Natural killer cell (primary cell): ENCODE results near the gene TMEM91. TPM values are rescaled to one million over a fixed set of nuclear protein-coding genes. Genes with fewer than 3 reads are reported as not detected.

ENCODE experiments used
- ATAC-seq, 3 donors: fragments of 150-1000 bp in 2 of 3; fragments of 200-7000 bp in 1 of 3; cut with Tn5 transposase; 1 replicate in 1 of 3; 2 replicates in 2 of 3; pipeline ENCODE4 v1.10.0; 2021; ENCODE audit warnings: mild to moderate bottlenecking in 2 of 3, moderate library complexity in 2 of 3
- DNase-seq, 2 donors: peaks; one replicate each; pipeline versions ENCODE4 v3.0.0 to v3.0.0-alpha.2; 2013 to 2021; ENCODE audit warnings: mixed read lengths in 1 of 2
- H3K27ac ChIP-seq: one replicate; pipeline ENCODE4 v1.5.1; 2013; ENCODE audit warnings: mild to moderate bottlenecking, low read length
- H3K27me3 ChIP-seq: one replicate; pipeline ENCODE4 v1.6.1; 2013; ENCODE audit warnings: low read length; ENCODE audit not compliant: control insufficient read depth, insufficient read depth
- H3K36me3 ChIP-seq: one replicate; pipeline ENCODE4 v1.6.1; 2013; ENCODE audit warnings: low read length; ENCODE audit not compliant: control insufficient read depth, insufficient read depth
- H3K4me1 ChIP-seq: one replicate; pipeline ENCODE4 v1.6.1; 2013; ENCODE audit warnings: low read length; ENCODE audit not compliant: control insufficient read depth, insufficient read depth
- H3K4me3 ChIP-seq: one replicate; pipeline ENCODE4 v1.5.1; 2013; ENCODE audit warnings: low read length
- H3K9me3 ChIP-seq: one replicate; pipeline ENCODE4 v1.6.1; 2013; ENCODE audit warnings: low read length; ENCODE audit not compliant: control insufficient read depth, insufficient read depth
- H3K27ac Mint-ChIP-seq, 2 donors: one replicate each; pipeline ENCODE4 v1.8.0; 2022; ENCODE audit warnings: mild to moderate bottlenecking in 2 of 2, mixed read lengths in 2 of 2, moderate library complexity in 1 of 2
- H3K27me3 Mint-ChIP-seq, 2 donors: one replicate each; pipeline ENCODE4 v1.8.0; 2022; ENCODE audit warnings: low read depth in 2 of 2, mixed read lengths in 2 of 2
- H3K36me3 Mint-ChIP-seq: one replicate; pipeline ENCODE4 v1.8.0; 2022; ENCODE audit warnings: mixed read lengths
- H3K4me1 Mint-ChIP-seq, 2 donors: one replicate each; pipeline ENCODE4 v1.8.0; 2022; ENCODE audit warnings: mixed read lengths in 2 of 2
- H3K4me3 Mint-ChIP-seq: one replicate; pipeline ENCODE4 v1.8.0; 2022; ENCODE audit warnings: mild to moderate bottlenecking, moderate library complexity, mixed read lengths
- H3K9me3 Mint-ChIP-seq, 2 donors: one replicate each; pipeline ENCODE4 v1.8.0; 2022; ENCODE audit warnings: mixed read lengths in 2 of 2
- CTCF ChIP-seq: fragments of 200-600 bp; IDR thresholded peaks from one replicate; pipeline ENCODE4 v1.8.0; 2022; ENCODE audit warnings: antibody characterized with exemption
- WGBS: methylation state at CpG from one replicate; pipeline ENCODE4 v1.1.7; 2013; ENCODE audit warnings: missing lambda C conversion rate; ENCODE audit not compliant: insufficient coverage; 5-methylcytosine and 5-hydroxymethylcytosine counted together
- intact Hi-C: fragments of 100-400 bp; cut with micrococcal nuclease; formaldehyde crosslinking; loops from one replicate; pipeline ENCODE4 v1.14.2; 2022
- total RNA-seq, 4 donors: library from RNA; stranded (reverse); fragments of 120-200 nt in 1 of 4; gene quantifications; one replicate each; pipeline versions ENCODE4 v1.2.3 to v1.2.4, GENCODE V29; 2013 to 2022

Gene TMEM91
- total RNA-seq, 3 donors from 2014 or later (not counting 1 experiment from before 2014, with no cell fraction given) = 13.6 to 22.8 (median 20.8) TPM

- Mint-ChIP-seq H3K27me3 (no peaks in the 10 kb centered on the region), H3K9me3 (no peaks in the 10 kb centered on the region), H3K4me3 (peak overlapping the region; percentile 97), H3K27ac (peak overlapping the region; percentile 99 to 100), H3K4me1 (peaks cover 38 to 53% of the 10 kb centered on the region in 2 donors), H3K36me3 (no peaks in the 10 kb centered on the region)
- no peak overlapping the region for H3K4me3 ChIP-seq
- DNase-seq (no peak), ATAC-seq (no peak)
- H3K27ac ChIP-seq = no peak overlapping the region
- H3K36me3 ChIP-seq = peaks cover 7% of the 10 kb centered on the region
- H3K9me3 ChIP-seq = no peaks in the 10 kb centered on the region
- TF ChIP-seq CTCF = no peak
- H3K27me3 ChIP-seq = no peaks in the 10 kb centered on the region
- peaks cover 29% of the 10 kb centered on the region for H3K4me1 ChIP-seq
- 66% methylated on average over 2 of the region's 3 CpGs for WGBS
- intact Hi-C loops = no loop called here
Observed at GRCh38 chr19:41398598-41398997, 22.3 kb downstream of the TMEM91 start.

- Mint-ChIP-seq H3K36me3 (no peaks in the 10 kb centered on the region), H3K4me3 (peak overlapping the region; percentile 97), H3K9me3 (no peaks in the 10 kb centered on the region), H3K4me1 (peaks cover 38 to 55% of the 10 kb centered on the region in 2 donors), H3K27me3 (no peaks in the 10 kb centered on the region), H3K27ac (peak overlapping the region; percentile 99 to 100)
- no peak overlapping the region for H3K27ac ChIP-seq
- intact Hi-C loops = no loop called here
- WGBS = 96% methylated on average over 3 of the region's 3 CpGs
- H3K4me3 ChIP-seq = no peak overlapping the region
- ATAC-seq (no peak), DNase-seq (no peak)
- H3K9me3 ChIP-seq = no peaks in the 10 kb centered on the region
- H3K4me1 ChIP-seq = peaks cover 29% of the 10 kb centered on the region
- H3K36me3 ChIP-seq = peaks cover 7% of the 10 kb centered on the region
- no peak for TF ChIP-seq CTCF
- H3K27me3 ChIP-seq = no peaks in the 10 kb centered on the region
Observed at GRCh38 chr19:41399091-41399490, 22.8 kb downstream of the TMEM91 start.

DNA sequence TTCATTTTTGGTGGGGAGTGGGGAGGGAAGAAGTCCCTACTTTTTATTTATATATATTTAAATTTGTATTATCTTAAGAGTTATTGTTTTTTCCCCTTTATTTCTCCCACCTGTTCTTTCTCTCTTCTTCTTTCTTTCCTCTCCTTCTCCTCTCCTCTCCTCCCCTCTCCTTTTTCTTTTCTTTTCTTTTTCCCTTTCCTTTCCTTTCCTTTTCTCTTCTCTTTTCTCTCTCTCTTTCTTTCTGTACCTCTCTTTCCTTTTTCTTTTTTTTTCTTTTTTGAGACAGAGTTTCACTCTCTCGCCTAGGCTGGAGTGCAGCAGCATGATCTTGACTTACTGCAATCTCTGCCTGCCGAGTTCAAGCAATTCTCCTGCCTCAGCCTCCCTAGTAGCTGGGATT, 23.2 kb downstream of the TMEM91 start:
- Mint-ChIP-seq H3K4me3 (peak overlapping the region; percentile 97), H3K27ac (peak overlapping the region; percentile 99 to 100), H3K4me1 (peaks cover 38 to 55% of the 10 kb centered on the region in 2 donors)

More for the DNA sequence above, 23.2 kb downstream of the TMEM91 start:
- Histone ChIP-seq H3K9me3 (no peaks in the 10 kb centered on the region), H3K27me3 (no peaks in the 10 kb centered on the region), H3K4me3 (no peak overlapping the region), H3K27ac (no peak overlapping the region), H3K4me1 (peaks cover 29% of the 10 kb centered on the region), H3K36me3 (peaks cover 7% of the 10 kb centered on the region)
- DNase-seq = no peak
- no peak for ATAC-seq
- no peaks in the 10 kb centered on the region for H3K36me3 Mint-ChIP-seq
- H3K9me3 Mint-ChIP-seq = no peaks in the 10 kb centered on the region
- TF ChIP-seq CTCF = no peak
- WGBS = 95% methylated on average over 2 of the region's 2 CpGs
- no peaks in the 10 kb centered on the region for H3K27me3 Mint-ChIP-seq
- intact Hi-C loops = no loop called here
